ENCODE measurements around the gene ROR2.

Gene ROR2

GRCh38 chr9:91723420-91724067, 226.5 kb downstream of the ROR2 start:
- TF ChIP-seq POU6F1 (CRISPR knock-in tag; IDR thresholded peaks at IDR 0.05; ENCODE audit: borderline replicate concordance, low read depth) (no peak), SNAI2 (CRISPR knock-in tag; IDR thresholded peaks at IDR 0.05) (no peak), CSRNP3 (CRISPR knock-in tag; IDR thresholded peaks at IDR 0.05) (no peak), CSDC2 (CRISPR knock-in tag; IDR thresholded peaks at IDR 0.05) (no peak), PATZ1 (CRISPR knock-in tag; IDR thresholded peaks at IDR 0.05; ENCODE audit: borderline replicate concordance) (no peak), BACH2 (CRISPR knock-in tag; IDR thresholded peaks at IDR 0.05; ENCODE audit: borderline replicate concordance) (no peak)
- no peak for ATAC-seq

- no peak; the same call in 2 of the 3 replicates for ATAC-seq
- TF ChIP-seq PPARA (CRISPR knock-in tag; IDR thresholded peaks at IDR 0.05; ENCODE audit: borderline replicate concordance) (no peak), SNAI2 (CRISPR knock-in tag; IDR thresholded peaks at IDR 0.05) (no peak), POU6F1 (CRISPR knock-in tag; IDR thresholded peaks at IDR 0.05; ENCODE audit: borderline replicate concordance, low read depth) (no peak), PATZ1 (CRISPR knock-in tag; IDR thresholded peaks at IDR 0.05; ENCODE audit: borderline replicate concordance) (no peak), CREB5 (CRISPR knock-in tag; IDR thresholded peaks at IDR 0.05; ENCODE audit: low read depth) (no peak), ZC3H10 (CRISPR knock-in tag; IDR thresholded peaks at IDR 0.05) (no peak), CSRNP3 (CRISPR knock-in tag; IDR thresholded peaks at IDR 0.05) (no peak), ZNF8 (CRISPR knock-in tag; IDR thresholded peaks at IDR 0.05) (no peak), ZFP30 (CRISPR knock-in tag; IDR thresholded peaks at IDR 0.05) (no peak), ARNTL (CRISPR knock-in tag; IDR thresholded peaks at IDR 0.05; ENCODE audit: borderline replicate concordance, low read depth) (no peak), GLIS3 (CRISPR knock-in tag; IDR thresholded peaks at IDR 0.05) (no peak), TCF4 (CRISPR knock-in tag; IDR thresholded peaks at IDR 0.05; ENCODE audit: borderline replicate concordance) (no peak)
Measured at GRCh38 chr9:91720751-91721705, 229.0 kb downstream of the ROR2 start.

All from SK-N-SH treated with all-trans-retinoic acid at 6 μM for 48 hours (cell line).